Measurements from ENCODE around the gene LEMD3.
A peak's percentile ranks its signal among the peaks of the same experiment; 100 is the strongest.

The LEMD3 gene

DNA sequence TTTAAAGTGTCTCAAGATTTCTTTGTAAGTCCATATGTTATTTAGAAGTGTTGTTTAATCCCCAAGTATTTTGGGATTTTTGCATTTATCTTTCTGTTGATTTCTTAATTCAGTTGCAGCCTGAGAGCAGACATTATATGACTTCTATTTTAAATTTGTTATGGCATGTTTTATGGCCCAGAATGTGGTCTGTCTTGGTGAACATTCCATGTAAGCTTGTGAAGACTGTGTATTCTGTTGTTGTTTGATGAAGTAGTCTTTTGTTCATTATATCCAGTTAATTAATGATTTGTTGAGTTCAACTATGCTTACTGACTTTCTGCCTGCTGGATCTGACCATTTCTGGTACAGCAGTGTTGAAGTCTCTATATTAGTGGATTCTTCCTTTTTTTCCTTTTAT lies 34.0 kb downstream of the LEMD3 start:
- Histone ChIP-seq H3K9ac (no peak overlapping the region), H4K20me1 (no peaks in the 10 kb centered on the region), H3K27ac (no peak overlapping the region), H3K4me2 (no peak overlapping the region), H3K4me1 (peaks cover 30% of the 10 kb centered on the region), H3K36me3 (peaks cover 35% of the 10 kb centered on the region), H3K9me3 (peaks cover 41% of the 10 kb centered on the region), H3K4me3 (no peak overlapping the region), H3K27me3 (no peaks in the 10 kb centered on the region)
- no peak for TF ChIP-seq Cebpa-rat (IDR thresholded peaks at IDR 0.05)

DNA sequence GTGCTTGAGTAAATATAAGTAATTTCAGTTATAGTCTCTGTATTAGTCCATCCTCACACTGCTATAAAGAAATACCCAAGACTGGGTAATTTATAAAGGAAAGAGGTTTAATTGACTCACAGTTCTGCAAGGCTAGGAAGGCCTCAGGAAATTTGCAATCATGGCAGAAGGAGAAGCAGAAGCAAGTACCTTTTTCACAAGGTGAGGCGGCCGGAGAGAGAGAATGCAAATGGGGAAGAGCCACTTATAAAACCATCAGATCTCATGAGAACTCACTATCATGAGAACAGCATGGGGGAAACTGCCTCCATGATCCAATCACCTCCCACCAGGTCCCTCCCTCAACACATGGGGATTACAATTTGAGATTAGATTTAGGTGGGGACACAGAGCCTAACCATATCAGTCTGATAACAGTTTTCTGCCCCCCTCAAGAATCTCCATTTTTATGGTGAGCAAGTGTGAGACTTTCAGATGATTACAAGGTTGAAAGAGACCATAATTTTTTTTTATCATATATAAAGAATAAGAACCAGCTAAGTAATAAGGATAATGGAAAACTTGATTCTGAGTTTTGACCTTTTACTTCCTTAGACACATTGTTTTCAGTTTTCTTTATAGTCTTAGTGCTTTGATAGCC lies 35.6 kb downstream of the LEMD3 start:
- Histone ChIP-seq H3K4me2 (peak overlapping the region; percentile 45; the same call in 1 of the 2 replicates), H3K36me3 (peaks cover 23% of the 10 kb centered on the region), H4K20me1 (no peaks in the 10 kb centered on the region), H3K27ac (peak overlapping the region; percentile 16; the same call in 1 of the 2 replicates), H3K4me1 (peaks cover 43% of the 10 kb centered on the region), H3K4me3 (no peak overlapping the region), H3K27me3 (no peaks in the 10 kb centered on the region), H3K9ac (no peak overlapping the region), H3K9me3 (peaks cover 35% of the 10 kb centered on the region)
- TF ChIP-seq Cebpa-rat (IDR thresholded peaks at IDR 0.05), result no peak

DNA sequence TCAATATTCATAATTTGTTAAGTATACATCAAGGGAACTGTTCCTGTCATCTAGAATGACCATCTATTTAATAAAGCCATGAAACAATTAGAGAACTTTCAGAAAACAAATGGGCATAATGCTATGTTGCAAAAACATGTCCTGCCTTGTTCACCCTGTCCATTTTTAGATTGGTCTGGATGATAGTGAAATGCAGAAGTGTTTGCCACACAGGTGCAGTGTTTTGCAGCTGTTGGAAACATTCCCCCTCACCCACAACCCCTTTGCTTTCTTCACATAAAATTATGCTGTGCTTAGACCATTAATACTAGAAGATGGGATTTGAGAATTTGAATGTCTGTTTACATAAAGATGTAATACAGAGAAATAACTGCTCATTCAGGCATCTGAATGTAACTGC lies 36.5 kb downstream of the LEMD3 start:
- no peaks in the 10 kb centered on the region for H4K20me1 ChIP-seq
- peak overlapping the region; percentile 45 for H3K4me2 ChIP-seq
- peak overlapping the region; percentile 16; the same call in 1 of the 2 replicates for H3K27ac ChIP-seq
- H3K4me1 ChIP-seq, result peaks cover 52% of the 10 kb centered on the region
- no peaks in the 10 kb centered on the region for H3K27me3 ChIP-seq
- H3K9me3 ChIP-seq, result peaks cover 31% of the 10 kb centered on the region
- H3K4me3 ChIP-seq, result no peak overlapping the region
- no peak for TF ChIP-seq Cebpa-rat (IDR thresholded peaks at IDR 0.05)
- H3K9ac ChIP-seq, result no peak overlapping the region
- peaks cover 20% of the 10 kb centered on the region; the same call in 1 of the 2 replicates for H3K36me3 ChIP-seq

DNA sequence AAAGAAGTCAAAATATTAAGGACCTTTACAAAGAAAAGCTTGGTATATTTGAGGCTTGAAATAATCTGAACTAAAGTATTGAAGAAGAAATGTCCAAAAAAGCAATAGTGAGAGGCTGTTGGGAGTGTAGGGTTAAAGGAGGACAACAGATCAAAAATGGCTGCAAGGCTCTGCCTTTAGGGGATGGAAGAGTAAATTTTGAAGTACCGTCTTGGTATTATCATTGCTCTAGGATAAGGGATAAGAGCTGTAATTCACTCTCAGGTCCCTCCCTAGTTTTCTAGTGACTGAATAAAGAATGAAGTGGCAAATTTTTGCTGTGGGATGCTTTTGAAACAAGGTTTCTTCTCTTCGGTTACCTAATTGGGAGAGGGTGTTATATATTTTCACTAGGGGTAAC lies 38.7 kb downstream of the LEMD3 start:
- H3K9ac ChIP-seq, result peak overlapping the region; percentile 54; the same call in 1 of the 2 replicates
- H3K27me3 ChIP-seq, result no peaks in the 10 kb centered on the region
- H3K4me1 ChIP-seq, result peaks cover 55% of the 10 kb centered on the region
- no peaks in the 10 kb centered on the region for H4K20me1 ChIP-seq
- peaks cover 18% of the 10 kb centered on the region for H3K9me3 ChIP-seq
- H3K27ac ChIP-seq, result peak overlapping the region; percentile 84
- no peak overlapping the region for H3K4me3 ChIP-seq
- peaks cover 21% of the 10 kb centered on the region; the same call in 1 of the 2 replicates for H3K36me3 ChIP-seq
- peak overlapping the region; percentile 77 for H3K4me2 ChIP-seq
- TF ChIP-seq Cebpa-rat (IDR thresholded peaks at IDR 0.05), result no peak

DNA sequence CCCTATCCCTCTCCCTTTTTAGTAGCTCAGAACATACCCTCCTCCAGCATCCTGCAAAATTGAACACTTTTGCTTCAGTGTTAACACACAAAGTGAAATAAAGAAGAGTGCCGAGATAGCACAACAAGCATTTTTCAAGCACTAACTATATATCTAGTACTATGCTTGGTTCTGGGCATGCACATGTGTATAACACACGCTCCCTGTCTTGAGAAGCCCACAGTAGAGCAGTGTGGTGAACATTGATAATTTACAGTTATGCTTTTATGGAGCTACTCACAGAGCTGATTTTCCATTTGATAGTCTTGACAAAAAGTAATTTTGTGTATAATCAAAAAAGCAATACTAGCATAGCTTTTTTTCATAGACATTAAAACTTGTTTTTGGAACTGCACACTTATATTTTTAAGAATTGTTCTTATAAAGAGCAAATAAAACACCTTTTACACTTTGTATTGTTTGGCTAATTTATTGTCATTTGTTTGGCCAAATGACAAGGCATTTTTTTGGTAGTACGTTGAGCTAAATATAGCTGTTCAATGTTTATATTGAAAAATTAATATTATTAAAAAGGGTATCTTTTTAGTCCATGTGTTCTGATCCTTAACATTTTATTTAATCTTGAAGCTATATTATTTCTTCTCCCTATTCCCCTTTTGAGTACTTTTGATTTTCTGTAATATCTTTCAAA lies 39.7 kb downstream of the LEMD3 start:
- no peak for TF ChIP-seq Cebpa-rat (IDR thresholded peaks at IDR 0.05)

DNA sequence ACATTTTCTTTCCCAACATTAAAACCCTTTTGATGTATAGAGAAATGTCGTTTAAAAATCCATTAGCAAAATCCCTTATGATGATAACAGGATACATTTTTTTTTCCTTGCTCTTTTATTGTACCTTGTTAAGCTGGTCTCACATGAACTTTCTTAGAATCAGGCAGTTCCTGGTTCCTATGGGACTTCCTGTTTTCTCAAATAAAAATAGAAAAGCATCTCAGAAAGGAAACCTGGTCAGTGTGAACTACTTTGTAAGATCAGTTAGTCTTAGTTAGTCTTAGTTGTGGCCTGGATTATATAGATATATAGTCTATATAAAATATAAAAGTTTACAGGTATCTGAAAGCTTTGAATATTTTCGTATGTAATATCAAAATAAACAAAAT lies 40.3 kb downstream of the LEMD3 start:
- Histone ChIP-seq H3K27me3 (no peaks in the 10 kb centered on the region), H3K4me1 (peaks cover 55% of the 10 kb centered on the region), H3K9ac (no peak overlapping the region), H3K4me3 (peak overlapping the region; percentile 45; the same call in 1 of the 2 replicates), H3K36me3 (peaks cover 30% of the 10 kb centered on the region), H3K4me2 (peak overlapping the region; percentile 77), H3K27ac (peak overlapping the region; percentile 84), H4K20me1 (no peaks in the 10 kb centered on the region), H3K9me3 (peaks cover 8% of the 10 kb centered on the region; the same call in 1 of the 2 replicates)
- TF ChIP-seq Cebpa-rat (IDR thresholded peaks at IDR 0.05), result no peak

More for the DNA sequence above, 39.7 kb downstream of the LEMD3 start:
- peaks cover 11% of the 10 kb centered on the region; the same call in 1 of the 2 replicates for H3K9me3 ChIP-seq
- no peaks in the 10 kb centered on the region for H3K27me3 ChIP-seq
- peaks cover 27% of the 10 kb centered on the region for H3K36me3 ChIP-seq
- H3K27ac ChIP-seq, result peak overlapping the region; percentile 84
- peak overlapping the region; percentile 77 for H3K4me2 ChIP-seq
- H3K4me1 ChIP-seq, result peaks cover 55% of the 10 kb centered on the region
- peak overlapping the region; percentile 45; the same call in 1 of the 2 replicates for H3K4me3 ChIP-seq
- peak overlapping the region; percentile 54 for H3K9ac ChIP-seq
- no peaks in the 10 kb centered on the region for H4K20me1 ChIP-seq

DNA sequence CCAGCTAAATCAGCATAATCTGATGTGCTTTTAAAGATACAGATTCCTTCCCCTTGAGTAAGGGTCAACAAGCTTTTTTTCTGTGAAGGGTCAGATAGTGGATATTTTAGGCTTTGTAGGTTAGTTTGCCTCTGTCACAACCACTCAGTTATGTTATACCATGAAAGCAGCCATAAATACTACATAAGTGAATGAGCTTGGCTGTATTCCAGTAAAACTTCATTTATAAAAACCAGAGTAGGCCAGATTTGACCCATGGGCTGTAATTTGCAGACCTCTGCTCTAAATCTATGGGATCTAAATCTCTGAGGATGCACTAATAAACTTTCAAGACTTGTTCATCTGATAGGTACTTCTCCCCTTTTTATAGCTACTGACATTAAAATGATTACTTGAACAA lies 47.7 kb downstream of the LEMD3 start:
- no peaks in the 10 kb centered on the region for H3K4me1 ChIP-seq
- H3K27ac ChIP-seq, result no peak overlapping the region
- H3K27me3 ChIP-seq, result no peaks in the 10 kb centered on the region
- H3K9me3 ChIP-seq, result peaks cover 36% of the 10 kb centered on the region
- TF ChIP-seq Cebpa-rat (IDR thresholded peaks at IDR 0.05), result no peak
- no peak overlapping the region for H3K4me3 ChIP-seq
- H3K36me3 ChIP-seq, result peaks cover 80% of the 10 kb centered on the region
- no peak overlapping the region for H3K9ac ChIP-seq
- no peak overlapping the region for H3K4me2 ChIP-seq
- H4K20me1 ChIP-seq, result no peaks in the 10 kb centered on the region

DNA sequence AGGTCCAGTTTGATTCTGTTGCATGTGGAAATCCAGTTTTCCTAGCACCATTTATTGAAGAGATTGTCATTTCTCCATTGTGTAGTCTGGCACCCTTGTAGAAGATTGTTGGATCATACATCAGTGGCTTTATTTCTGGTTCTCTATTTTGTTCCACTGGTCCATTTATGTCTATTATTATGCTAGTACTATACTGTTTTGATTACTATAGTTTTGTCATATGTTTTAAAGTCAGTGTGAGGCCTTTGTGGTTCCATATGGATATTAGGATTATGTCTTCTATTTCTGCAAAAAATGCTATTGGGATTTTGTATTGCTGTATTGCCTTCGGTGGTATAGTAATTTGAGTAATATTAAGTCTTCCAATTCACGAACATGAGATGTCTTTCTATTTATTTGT lies 51.4 kb downstream of the LEMD3 start:
- Histone ChIP-seq H3K36me3 (peaks cover 77% of the 10 kb centered on the region), H3K4me2 (no peak overlapping the region), H3K9me3 (peaks cover 60% of the 10 kb centered on the region), H3K27me3 (no peaks in the 10 kb centered on the region), H3K9ac (no peak overlapping the region), H3K27ac (no peak overlapping the region), H3K4me3 (no peak overlapping the region), H3K4me1 (peaks cover 1% of the 10 kb centered on the region; the same call in 1 of the 2 replicates), H4K20me1 (no peaks in the 10 kb centered on the region)
- TF ChIP-seq Cebpa-rat (IDR thresholded peaks at IDR 0.05), result no peak

DNA sequence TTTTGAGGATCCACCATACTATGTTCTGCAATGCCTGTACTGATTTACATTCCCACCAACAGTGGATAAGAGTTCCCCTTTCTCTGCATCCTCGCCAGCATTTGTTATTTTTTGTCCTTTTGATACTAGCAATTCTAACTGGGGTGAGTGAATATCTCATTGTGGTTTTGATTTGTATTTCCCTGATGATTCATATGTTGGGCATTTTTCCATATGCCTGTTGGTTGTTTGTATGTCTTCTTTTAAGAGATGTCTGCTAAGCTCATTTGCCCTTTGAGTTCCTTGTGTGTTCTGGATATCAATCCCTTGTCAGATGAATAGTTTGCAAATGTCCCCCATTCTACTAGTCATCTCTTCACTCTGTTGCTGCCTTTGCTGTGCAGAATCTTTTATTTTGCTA lies 60.1 kb downstream of the LEMD3 start:
- peaks cover 53% of the 10 kb centered on the region for H3K36me3 ChIP-seq
- no peak overlapping the region for H3K4me2 ChIP-seq
- H3K4me3 ChIP-seq, result no peak overlapping the region
- H3K27ac ChIP-seq, result no peak overlapping the region
- peaks cover 3% of the 10 kb centered on the region; the same call in 1 of the 2 replicates for H3K4me1 ChIP-seq
- no peak for TF ChIP-seq Cebpa-rat (IDR thresholded peaks at IDR 0.05)
- peaks cover 11% of the 10 kb centered on the region for H4K20me1 ChIP-seq
- H3K9me3 ChIP-seq, result peaks cover 37% of the 10 kb centered on the region
- no peaks in the 10 kb centered on the region for H3K27me3 ChIP-seq
- H3K9ac ChIP-seq, result no peak overlapping the region

DNA sequence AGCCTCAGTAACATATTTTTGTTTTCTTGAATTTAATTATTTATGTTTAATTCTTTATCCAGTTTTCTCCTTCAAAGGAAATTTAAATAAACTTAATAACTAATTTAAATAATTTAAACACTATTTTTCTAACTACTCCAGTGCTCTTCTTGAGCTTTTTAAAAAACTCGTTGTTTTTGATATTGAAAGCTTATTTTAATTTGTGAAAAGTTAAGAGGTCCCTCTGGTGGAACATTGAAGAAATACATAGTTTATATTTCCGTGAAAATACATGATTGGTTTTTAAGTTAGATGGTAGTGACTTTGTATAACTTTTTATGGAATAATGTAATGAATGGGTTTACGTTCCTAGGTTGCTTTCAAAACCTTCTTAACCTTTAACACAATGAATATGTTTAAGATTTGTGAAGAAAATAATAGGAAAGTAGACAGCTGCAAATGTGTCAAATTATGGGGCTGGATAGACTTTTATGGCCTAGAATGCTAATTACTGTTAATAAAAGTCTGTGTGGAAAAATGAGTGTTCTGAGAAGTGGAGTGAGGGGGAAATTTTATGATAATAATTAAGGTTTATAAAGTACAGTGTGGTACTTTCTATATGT lies 63.2 kb downstream of the LEMD3 start:
- no peak for TF ChIP-seq Cebpa-rat (IDR thresholded peaks at IDR 0.05)
- Histone ChIP-seq H3K9me3 (peaks cover 32% of the 10 kb centered on the region), H3K36me3 (peaks cover 35% of the 10 kb centered on the region), H3K4me1 (no peaks in the 10 kb centered on the region), H4K20me1 (peaks cover 11% of the 10 kb centered on the region), H3K4me2 (no peak overlapping the region), H3K27ac (no peak overlapping the region), H3K27me3 (no peaks in the 10 kb centered on the region), H3K9ac (no peak overlapping the region), H3K4me3 (no peak overlapping the region)

All from BLaER1 (cell line).